Measurements from ENCODE around the gene BTBD9.

BTBD9 gene

DNA sequence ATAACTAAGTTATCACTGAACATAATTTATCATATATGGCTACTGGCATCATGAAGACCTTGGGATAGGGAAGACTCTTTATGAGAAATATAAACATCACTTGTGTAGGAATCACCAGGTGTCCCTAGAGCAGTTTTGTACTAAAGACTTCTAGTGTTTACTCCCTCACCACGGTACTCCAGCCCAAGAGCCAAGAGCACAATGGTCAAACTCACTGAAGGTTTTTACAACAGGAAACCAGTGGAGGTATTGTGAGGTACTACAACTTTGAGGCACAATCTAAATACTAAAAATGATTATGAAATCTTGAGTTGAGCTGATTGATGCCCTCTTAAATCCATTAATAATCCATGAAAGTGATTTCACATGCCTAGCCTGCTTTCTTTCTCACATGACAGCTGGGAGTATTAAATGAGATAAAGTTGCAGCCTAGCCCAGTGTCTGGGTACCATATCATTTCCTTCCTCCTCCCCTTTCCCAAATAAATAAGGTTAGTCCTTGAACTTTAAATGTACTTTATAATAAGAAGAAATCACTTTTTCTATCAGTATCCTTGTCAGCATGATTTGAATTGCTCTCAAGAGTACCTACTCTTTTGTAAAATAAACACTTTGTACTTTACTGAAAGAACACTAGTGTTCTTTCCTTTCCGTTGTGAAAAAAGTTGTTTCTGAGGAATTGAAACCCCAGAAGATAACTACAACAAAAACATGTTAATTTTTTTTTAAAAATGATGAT lies 36.7 kb upstream of the BTBD9 start:
- peaks cover 49% of the 10 kb centered on the region for H3K36me3 ChIP-seq
- TF ChIP-seq CTCF (IDR thresholded peaks at IDR 0.05; ENCODE audit: low read depth, low read length): no peak

DNA sequence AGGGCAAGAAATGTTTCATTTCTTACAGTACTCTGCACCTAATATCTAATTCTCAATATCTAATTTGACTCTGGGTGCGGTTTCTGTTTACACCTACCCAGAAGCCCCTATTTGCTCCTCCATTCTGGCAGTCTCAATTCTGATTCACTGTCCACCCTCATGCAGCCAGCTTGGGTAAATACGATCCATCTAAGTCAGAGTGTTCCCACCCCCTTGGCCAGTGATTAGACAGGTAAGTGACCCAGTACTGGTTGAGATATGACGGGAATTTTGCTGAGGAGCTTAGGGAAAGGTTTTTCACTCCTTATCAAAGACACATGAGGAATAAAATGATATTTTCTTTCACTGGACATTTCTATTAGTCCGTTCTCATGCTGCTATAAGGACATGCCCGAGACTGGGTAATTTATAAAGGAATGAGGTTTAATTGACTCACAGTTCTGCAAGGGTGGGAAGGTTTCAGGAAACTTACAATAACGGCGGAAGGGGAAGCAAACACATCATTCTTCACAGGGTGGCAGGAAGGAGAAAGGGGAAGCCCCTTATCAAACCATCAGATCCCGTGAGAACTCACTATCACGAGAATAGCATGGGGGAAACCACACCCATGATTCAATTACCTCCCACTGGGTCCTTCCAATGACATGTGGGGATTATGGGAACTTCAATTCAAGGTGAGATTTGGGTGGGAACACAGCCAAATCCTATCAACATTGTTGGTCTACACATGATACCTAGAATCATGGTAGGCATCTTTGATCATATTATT lies 33.9 kb upstream of the BTBD9 start:
- H3K9me3 ChIP-seq: no peaks in the 10 kb centered on the region
- no peak for DNase-seq
- H3K27me3 ChIP-seq: no peaks in the 10 kb centered on the region
- no peak for TF ChIP-seq CTCF (IDR thresholded peaks at IDR 0.05; ENCODE audit: low read depth, low read length)
- H3K4me1 ChIP-seq: peaks cover 4% of the 10 kb centered on the region
- peak overlapping the region; percentile 14; the same call in 1 of the 2 replicates for H3K4me3 ChIP-seq (ENCODE audit: low read depth, low read length)
- peaks cover 28% of the 10 kb centered on the region for H3K36me3 ChIP-seq

More for the DNA sequence above, 36.7 kb upstream of the BTBD9 start:
- DNase-seq: no peak
- no peaks in the 10 kb centered on the region for H3K9me3 ChIP-seq
- peaks cover 4% of the 10 kb centered on the region for H3K4me1 ChIP-seq
- H3K27me3 ChIP-seq: no peaks in the 10 kb centered on the region
- no peak overlapping the region for H3K4me3 ChIP-seq (ENCODE audit: low read depth, low read length)

DNA sequence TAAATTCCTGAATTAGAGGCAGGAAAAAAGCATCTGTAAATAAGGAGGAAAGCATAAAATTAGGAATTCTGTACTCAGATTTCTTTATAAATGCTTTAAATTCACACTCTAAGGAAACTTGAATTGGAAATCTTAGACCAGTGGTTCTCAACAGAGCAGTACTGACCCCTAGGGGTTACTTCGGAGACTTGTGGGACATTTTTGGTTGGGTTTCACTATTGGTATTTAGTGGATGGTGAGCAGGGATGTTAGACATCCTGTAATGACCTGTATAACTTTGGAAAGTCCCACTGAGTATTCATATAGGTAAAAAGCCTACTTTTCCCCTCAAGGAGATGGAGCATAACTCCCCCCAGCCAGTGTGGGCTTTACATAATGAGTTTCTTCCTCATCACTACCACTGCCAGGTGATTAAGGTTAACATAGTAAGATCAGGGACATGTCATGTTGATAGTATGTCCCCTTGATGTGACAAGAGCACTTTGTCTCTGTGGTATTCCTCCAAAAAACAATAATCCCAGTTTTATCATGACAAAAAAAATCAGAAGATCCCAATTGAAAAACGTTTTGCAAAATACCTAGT lies 32.2 kb upstream of the BTBD9 start:
- H3K27me3 ChIP-seq: no peaks in the 10 kb centered on the region
- peak; percentile 89 for TF ChIP-seq CTCF (IDR thresholded peaks at IDR 0.05; ENCODE audit: low read depth, low read length)
- DNase-seq: peak; percentile 46

GRCh38 chr6:38658418-38659167 lies 18.9 kb upstream of the BTBD9 start:
- Histone ChIP-seq H3K4me1 (peaks cover 3% of the 10 kb centered on the region; the same call in 1 of the 2 replicates), H3K9me3 (no peaks in the 10 kb centered on the region), H3K27me3 (no peaks in the 10 kb centered on the region), H3K4me3 (ENCODE audit: low read depth, low read length) (no peak overlapping the region), H3K36me3 (no peaks in the 10 kb centered on the region)
- no peak for DNase-seq
- TF ChIP-seq CTCF (IDR thresholded peaks at IDR 0.05; ENCODE audit: low read depth, low read length): no peak

More for the DNA sequence above, 32.2 kb upstream of the BTBD9 start:
- no peak overlapping the region for H3K4me3 ChIP-seq (ENCODE audit: low read depth, low read length)
- peaks cover 4% of the 10 kb centered on the region for H3K4me1 ChIP-seq
- H3K36me3 ChIP-seq: peaks cover 16% of the 10 kb centered on the region
- H3K9me3 ChIP-seq: no peaks in the 10 kb centered on the region

DNA sequence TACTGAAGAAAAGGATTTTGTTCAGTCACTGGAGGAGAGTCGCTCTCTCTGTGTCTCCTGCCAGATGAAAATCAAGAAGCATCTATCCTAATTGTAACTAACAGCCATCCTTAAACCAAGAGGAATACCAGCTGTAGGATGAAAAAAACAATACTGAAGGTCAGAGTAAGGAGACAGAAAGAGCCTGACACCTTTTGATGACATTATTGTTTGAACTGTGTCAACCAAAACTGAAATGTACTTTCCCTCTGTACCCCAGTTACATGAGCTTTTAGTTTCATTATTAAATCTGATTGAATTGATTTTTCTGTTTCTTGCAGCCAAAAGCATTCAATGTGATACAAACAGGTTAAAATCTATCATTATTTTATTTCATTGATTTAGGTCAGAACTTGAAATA lies 17.2 kb upstream of the BTBD9 start:
- H3K36me3 ChIP-seq: no peaks in the 10 kb centered on the region
- H3K4me1 ChIP-seq: peaks cover 3% of the 10 kb centered on the region; the same call in 1 of the 2 replicates
- H3K27me3 ChIP-seq: no peaks in the 10 kb centered on the region
- TF ChIP-seq CTCF (IDR thresholded peaks at IDR 0.05; ENCODE audit: low read depth, low read length): no peak
- H3K4me3 ChIP-seq (ENCODE audit: low read depth, low read length): no peak overlapping the region
- no peaks in the 10 kb centered on the region for H3K9me3 ChIP-seq
- no peak for DNase-seq
